ENCODE measurements around the gene PPAN.

DNA sequence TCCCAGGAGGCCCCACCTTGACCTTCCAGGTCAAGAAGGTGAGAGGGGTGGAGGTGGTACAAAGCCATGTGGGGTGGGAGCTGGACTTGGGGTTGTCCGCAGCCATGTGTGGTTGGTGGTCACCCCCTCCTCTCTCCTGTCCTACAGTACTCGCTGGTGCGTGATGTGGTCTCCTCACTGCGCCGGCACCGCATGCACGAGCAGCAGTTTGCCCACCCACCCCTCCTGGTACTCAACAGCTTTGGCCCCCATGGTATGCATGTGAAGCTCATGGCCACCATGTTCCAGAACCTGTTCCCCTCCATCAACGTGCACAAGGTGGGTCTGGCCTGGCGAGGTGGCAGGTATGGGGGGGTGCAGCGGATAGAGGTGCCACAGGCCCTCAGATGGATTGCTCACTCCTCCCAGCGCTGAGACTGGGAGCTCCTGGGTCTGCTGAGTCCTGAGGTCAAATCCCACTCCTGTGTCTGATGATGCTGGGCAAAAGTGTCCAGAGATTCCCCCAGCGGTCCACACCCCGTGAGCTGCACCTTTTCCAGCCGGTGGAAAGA, 1.7 kb downstream of the PPAN start:
- TF ChIP-seq, protein P1, sequence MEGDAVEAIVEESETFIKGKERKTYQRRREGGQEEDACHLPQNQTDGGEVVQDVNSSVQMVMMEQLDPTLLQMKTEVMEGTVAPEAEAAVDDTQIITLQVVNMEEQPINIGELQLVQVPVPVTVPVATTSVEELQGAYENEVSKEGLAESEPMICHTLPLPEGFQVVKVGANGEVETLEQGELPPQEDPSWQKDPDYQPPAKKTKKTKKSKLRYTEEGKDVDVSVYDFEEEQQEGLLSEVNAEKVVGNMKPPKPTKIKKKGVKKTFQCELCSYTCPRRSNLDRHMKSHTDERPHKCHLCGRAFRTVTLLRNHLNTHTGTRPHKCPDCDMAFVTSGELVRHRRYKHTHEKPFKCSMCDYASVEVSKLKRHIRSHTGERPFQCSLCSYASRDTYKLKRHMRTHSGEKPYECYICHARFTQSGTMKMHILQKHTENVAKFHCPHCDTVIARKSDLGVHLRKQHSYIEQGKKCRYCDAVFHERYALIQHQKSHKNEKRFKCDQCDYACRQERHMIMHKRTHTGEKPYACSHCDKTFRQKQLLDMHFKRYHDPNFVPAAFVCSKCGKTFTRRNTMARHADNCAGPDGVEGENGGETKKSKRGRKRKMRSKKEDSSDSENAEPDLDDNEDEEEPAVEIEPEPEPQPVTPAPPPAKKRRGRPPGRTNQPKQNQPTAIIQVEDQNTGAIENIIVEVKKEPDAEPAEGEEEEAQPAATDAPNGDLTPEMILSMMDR (IDR thresholded peaks at IDR 0.05) = no peak
- no peak for TF ChIP-seq POLR2A (IDR thresholded peaks at IDR 0.05)

Measured in lower leg skin (tissue), 3 donors.